ENCODE results near the gene UVSSA. TPM values are rescaled to one million over a fixed set of nuclear protein-coding genes. Genes with fewer than 3 reads are reported as not detected.

The UVSSA gene
- polyA plus RNA-seq, 1 experiment = 5.8 TPM

- TF ChIP-seq CTCF (IDR thresholded peaks at IDR 0.05; ENCODE audit: insufficient read depth, low read depth, low read length) = no peak
- no peaks in the 10 kb centered on the region for H3K27me3 ChIP-seq (ENCODE audit: control insufficient read depth, insufficient read depth, low read length)
- ChIA-PET CTCF (no interaction called here), POLR2A (no interaction called here)
- no peak for DNase-seq (ENCODE audit: low read depth)
- peaks cover 7% of the 10 kb centered on the region; the same call in 1 of the 2 replicates for H3K36me3 ChIP-seq (ENCODE audit: control insufficient read depth, insufficient read depth, low read length)
- H3K4me3 ChIP-seq (ENCODE audit: low read depth, low read length) = no peak overlapping the region
Observed at GRCh38 chr4:1381181-1381621, 34.2 kb downstream of the UVSSA start.

- H3K27me3 ChIP-seq (ENCODE audit: control insufficient read depth, insufficient read depth, low read length) = no peaks in the 10 kb centered on the region
- H3K4me3 ChIP-seq (ENCODE audit: low read depth, low read length) = no peak overlapping the region
- POLR2A ChIA-PET = no interaction called here
- no peak for DNase-seq (ENCODE audit: low read depth)
- peaks cover 5% of the 10 kb centered on the region; the same call in 1 of the 2 replicates for H3K36me3 ChIP-seq (ENCODE audit: control insufficient read depth, insufficient read depth, low read length)
- CTCF ChIA-PET = no interaction called here
- TF ChIP-seq CTCF (IDR thresholded peaks at IDR 0.05; ENCODE audit: insufficient read depth, low read depth, low read length) = no peak
Observed at GRCh38 chr4:1381944-1382541, 35.0 kb downstream of the UVSSA start.

GRCh38 chr4:1382776-1383727 lies 36.0 kb downstream of the UVSSA start:
- ChIA-PET POLR2A (no interaction called here), CTCF (no interaction called here)
- H3K36me3 ChIP-seq (ENCODE audit: control insufficient read depth, insufficient read depth, low read length) = peaks cover 5% of the 10 kb centered on the region; the same call in 1 of the 2 replicates
- no peaks in the 10 kb centered on the region for H3K27me3 ChIP-seq (ENCODE audit: control insufficient read depth, insufficient read depth, low read length)
- no peak for DNase-seq (ENCODE audit: low read depth)
- no peak for TF ChIP-seq CTCF (IDR thresholded peaks at IDR 0.05; ENCODE audit: insufficient read depth, low read depth, low read length)
- no peak overlapping the region for H3K4me3 ChIP-seq (ENCODE audit: low read depth, low read length)

GRCh38 chr4:1383728-1384591 lies 37.0 kb downstream of the UVSSA start:
- DNase-seq (ENCODE audit: low read depth) = no peak
- no peaks in the 10 kb centered on the region for H3K27me3 ChIP-seq (ENCODE audit: control insufficient read depth, insufficient read depth, low read length)
- no peak for TF ChIP-seq CTCF (IDR thresholded peaks at IDR 0.05; ENCODE audit: insufficient read depth, low read depth, low read length)
- ChIA-PET POLR2A (no interaction called here), CTCF (no interaction called here)
- H3K4me3 ChIP-seq (ENCODE audit: low read depth, low read length) = no peak overlapping the region
- H3K36me3 ChIP-seq (ENCODE audit: control insufficient read depth, insufficient read depth, low read length) = peaks cover 5% of the 10 kb centered on the region; the same call in 1 of the 2 replicates
